KMS-11 (cell line): ENCODE results near the gene NOXA1.

Experiments
- H2AFZ ChIP-seq: fragments of 200-600 bp; sonication (generic); 2 replicates; pipeline ENCODE4 v1.6.1; 2016; ENCODE audit warnings: antibody characterized with exemption, mixed run types, low read depth
- H3K27ac ChIP-seq: fragments of 200-600 bp; sonication (generic); 2 replicates; pipeline ENCODE4 v1.6.1; 2016; ENCODE audit warnings: mild to moderate bottlenecking, mixed run types
- H3K27me3 ChIP-seq: fragments of 200-600 bp; sonication (generic); 2 replicates; pipeline ENCODE4 v1.6.1; 2017; ENCODE audit warnings: mild to moderate bottlenecking, low read depth, mixed run types, moderate library complexity; ENCODE audit not compliant: insufficient read depth
- H3K36me3 ChIP-seq: fragments of 200-600 bp; sonication (generic); 2 replicates; pipeline ENCODE4 v1.6.1; 2017; ENCODE audit warnings: mild to moderate bottlenecking, mixed run types; ENCODE audit not compliant: insufficient read depth
- H3K4me1 ChIP-seq: fragments of 200-600 bp; sonication (generic); 2 replicates; pipeline ENCODE4 v1.6.1; 2016; ENCODE audit warnings: mild to moderate bottlenecking, low read depth, mixed run types; ENCODE audit not compliant: poor library complexity, severe bottlenecking
- H3K4me2 ChIP-seq: fragments of 200-600 bp; sonication (generic); 2 replicates; pipeline ENCODE4 v1.7.0; 2016; ENCODE audit warnings: mild to moderate bottlenecking, mixed run types
- H3K4me3 ChIP-seq: fragments of 200-600 bp; sonication (generic); IDR thresholded peaks from 2 replicates; pipeline ENCODE4 v1.6.1; 2017; ENCODE audit warnings: low read depth, low read length, mixed read lengths; ENCODE audit not compliant: insufficient read depth
- H3K79me2 ChIP-seq: fragments of 200-600 bp; sonication (generic); 2 replicates; pipeline ENCODE4 v1.6.1; 2016; ENCODE audit warnings: low read depth, mixed run types; ENCODE audit not compliant: insufficient read depth
- H3K9ac ChIP-seq: fragments of 200-600 bp; sonication (generic); 2 replicates; pipeline ENCODE4 v1.6.1; 2016; ENCODE audit warnings: mild to moderate bottlenecking, mixed run types
- H4K20me1 ChIP-seq: fragments of 200-600 bp; sonication (generic); 2 replicates; pipeline ENCODE4 v1.6.1; 2016; ENCODE audit warnings: mild to moderate bottlenecking, mixed run types; ENCODE audit not compliant: insufficient read depth
- TF ChIP-seq, protein P1 (sequence below): fragments of 200-600 bp; sonication (generic); conservative IDR thresholded peaks from 2 replicates; pipeline ENCODE4 v1.6.1; 2017; ENCODE audit warnings: low read depth, mild to moderate bottlenecking, antibody characterized with exemption, low read length, moderate library complexity, mixed read lengths

The NOXA1 gene

DNA sequence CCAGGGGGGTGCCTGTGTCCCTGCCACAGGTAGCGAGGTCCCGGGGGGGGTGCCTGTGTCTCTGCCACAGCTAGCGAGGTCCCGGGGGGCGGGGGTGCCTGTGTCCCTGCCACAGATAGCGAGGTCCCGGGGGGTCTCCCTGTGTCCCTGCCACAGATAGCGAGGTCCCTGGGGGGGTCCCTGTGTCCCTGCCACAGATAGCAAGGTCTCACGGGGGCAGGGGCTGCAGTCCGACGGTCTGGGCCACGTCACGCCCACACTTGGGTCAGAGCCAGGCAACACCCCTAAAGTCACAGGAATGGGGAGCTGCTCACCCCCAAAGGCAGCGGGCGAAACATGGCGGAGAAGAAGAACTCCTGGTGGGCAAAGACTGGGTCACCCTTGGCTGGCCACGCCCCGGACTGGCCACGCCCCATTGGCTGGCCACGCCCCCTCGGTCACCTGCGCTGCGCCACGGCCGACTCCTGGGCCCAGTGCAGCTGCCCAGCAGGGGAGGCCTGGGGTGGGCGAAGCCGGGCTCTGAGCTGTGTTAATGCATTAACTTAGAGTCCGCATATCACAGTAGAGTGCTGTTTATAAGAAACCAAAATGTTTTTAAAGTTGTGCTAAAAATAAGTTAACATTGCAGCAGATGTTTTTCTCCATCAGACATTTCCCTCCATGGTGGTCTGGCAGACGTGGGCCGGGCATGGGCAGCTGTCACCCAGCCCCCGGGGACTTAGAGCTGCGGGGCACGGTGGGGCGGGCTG is 7.0 kb downstream of the NOXA1 start:
- H3K27me3 ChIP-seq, result peaks cover 49% of the 10 kb centered on the region
- TF ChIP-seq, protein P1, sequence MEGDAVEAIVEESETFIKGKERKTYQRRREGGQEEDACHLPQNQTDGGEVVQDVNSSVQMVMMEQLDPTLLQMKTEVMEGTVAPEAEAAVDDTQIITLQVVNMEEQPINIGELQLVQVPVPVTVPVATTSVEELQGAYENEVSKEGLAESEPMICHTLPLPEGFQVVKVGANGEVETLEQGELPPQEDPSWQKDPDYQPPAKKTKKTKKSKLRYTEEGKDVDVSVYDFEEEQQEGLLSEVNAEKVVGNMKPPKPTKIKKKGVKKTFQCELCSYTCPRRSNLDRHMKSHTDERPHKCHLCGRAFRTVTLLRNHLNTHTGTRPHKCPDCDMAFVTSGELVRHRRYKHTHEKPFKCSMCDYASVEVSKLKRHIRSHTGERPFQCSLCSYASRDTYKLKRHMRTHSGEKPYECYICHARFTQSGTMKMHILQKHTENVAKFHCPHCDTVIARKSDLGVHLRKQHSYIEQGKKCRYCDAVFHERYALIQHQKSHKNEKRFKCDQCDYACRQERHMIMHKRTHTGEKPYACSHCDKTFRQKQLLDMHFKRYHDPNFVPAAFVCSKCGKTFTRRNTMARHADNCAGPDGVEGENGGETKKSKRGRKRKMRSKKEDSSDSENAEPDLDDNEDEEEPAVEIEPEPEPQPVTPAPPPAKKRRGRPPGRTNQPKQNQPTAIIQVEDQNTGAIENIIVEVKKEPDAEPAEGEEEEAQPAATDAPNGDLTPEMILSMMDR, result no peak
- H3K4me1 ChIP-seq, result peaks cover 10% of the 10 kb centered on the region
- no peak overlapping the region for H3K9ac ChIP-seq
- no peak overlapping the region for H3K4me3 ChIP-seq
- H2AFZ ChIP-seq, result no peak overlapping the region
- H3K36me3 ChIP-seq, result no peaks in the 10 kb centered on the region
- no peaks in the 10 kb centered on the region for H3K79me2 ChIP-seq
- no peaks in the 10 kb centered on the region for H4K20me1 ChIP-seq
- no peak overlapping the region; the same call in 1 of the 2 replicates for H3K4me2 ChIP-seq
- no peak overlapping the region for H3K27ac ChIP-seq

DNA sequence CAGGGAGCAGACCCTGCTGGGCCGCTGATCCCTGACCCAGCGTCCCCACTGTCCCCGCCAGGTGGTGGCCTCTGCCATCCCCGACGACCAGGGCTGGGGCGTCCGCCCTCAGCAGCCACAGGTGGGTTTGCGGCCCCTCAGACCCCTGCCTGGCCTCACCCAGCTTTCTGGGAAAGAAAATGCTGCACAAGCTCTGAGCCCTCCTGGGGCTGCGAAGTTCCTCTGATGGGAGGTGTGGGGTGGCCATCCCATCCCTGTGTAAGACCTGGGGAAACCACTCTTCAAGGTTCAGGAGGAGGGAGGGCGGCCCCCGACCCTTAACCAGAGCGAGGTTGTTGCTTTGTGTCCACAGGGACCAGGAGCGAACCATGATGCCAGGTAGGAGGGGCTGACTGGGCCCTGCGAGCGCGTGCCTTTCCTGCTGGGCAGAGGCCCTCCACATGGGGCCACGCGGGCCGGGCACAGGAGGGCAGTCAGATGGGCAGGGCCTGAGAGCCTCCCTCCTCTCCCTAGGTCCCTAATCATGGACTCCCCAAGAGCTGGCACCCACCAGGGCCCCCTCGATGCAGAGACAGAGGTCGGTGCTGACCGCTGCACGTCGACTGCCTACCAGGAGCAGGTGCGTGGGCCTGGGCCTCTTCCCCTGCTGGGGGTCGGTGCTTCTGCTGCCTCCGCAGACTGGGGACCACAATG is 7.7 kb downstream of the NOXA1 start:
- Histone ChIP-seq H2AFZ (no peak overlapping the region), H4K20me1 (no peaks in the 10 kb centered on the region), H3K27me3 (peaks cover 53% of the 10 kb centered on the region), H3K36me3 (no peaks in the 10 kb centered on the region), H3K27ac (no peak overlapping the region), H3K9ac (no peak overlapping the region), H3K79me2 (no peaks in the 10 kb centered on the region), H3K4me1 (peaks cover 6% of the 10 kb centered on the region), H3K4me3 (no peak overlapping the region), H3K4me2 (no peak overlapping the region; the same call in 1 of the 2 replicates)
- TF ChIP-seq, protein P1, result no peak

- no peak overlapping the region for H3K4me3 ChIP-seq
- no peak overlapping the region for H2AFZ ChIP-seq
- no peak overlapping the region for H3K4me2 ChIP-seq
- no peaks in the 10 kb centered on the region for H3K79me2 ChIP-seq
- no peaks in the 10 kb centered on the region for H4K20me1 ChIP-seq
- H3K36me3 ChIP-seq, result no peaks in the 10 kb centered on the region
- H3K9ac ChIP-seq, result no peak overlapping the region
- H3K27ac ChIP-seq, result no peak overlapping the region
- TF ChIP-seq, protein P1, result no peak
- H3K4me1 ChIP-seq, result peaks cover 6% of the 10 kb centered on the region
- peaks cover 58% of the 10 kb centered on the region for H3K27me3 ChIP-seq
Observed at GRCh38 chr9:137431416-137431931, 8.3 kb downstream of the NOXA1 start.

DNA sequence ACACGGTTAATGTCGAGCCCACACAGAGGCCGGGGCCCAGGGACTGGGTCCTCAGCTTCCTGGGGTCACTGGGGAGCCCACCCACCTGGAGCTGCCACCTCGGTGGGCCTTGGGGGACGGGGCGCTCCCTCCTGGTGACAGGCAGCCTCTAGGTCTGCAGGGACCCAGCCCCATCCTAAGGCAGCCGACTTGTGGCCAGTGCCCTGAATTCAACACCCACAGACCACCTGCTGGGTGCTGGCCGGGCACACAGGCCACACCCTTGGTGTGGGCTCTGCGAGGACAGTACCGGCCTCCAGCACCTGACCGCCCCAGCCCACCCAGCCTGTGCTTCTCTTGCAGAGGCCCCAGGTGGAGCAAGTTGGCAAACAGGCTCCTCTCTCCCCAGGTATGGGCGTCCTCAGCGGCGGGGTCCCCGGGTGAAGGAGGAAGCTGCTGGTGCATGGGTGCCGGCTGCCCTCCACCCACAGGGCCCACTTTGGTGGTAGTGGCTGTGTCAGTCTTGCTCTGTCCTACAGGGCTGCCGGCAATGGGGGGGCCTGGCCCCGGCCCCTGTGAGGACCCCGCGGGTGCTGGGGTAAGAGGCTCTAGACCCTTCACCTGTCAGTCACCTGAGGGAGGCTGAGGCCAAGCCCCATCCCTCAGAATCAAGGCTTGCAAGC is 9.6 kb downstream of the NOXA1 start:
- Histone ChIP-seq H4K20me1 (no peaks in the 10 kb centered on the region), H2AFZ (no peak overlapping the region), H3K4me1 (peaks cover 6% of the 10 kb centered on the region), H3K4me2 (no peak overlapping the region), H3K27me3 (peaks cover 67% of the 10 kb centered on the region), H3K27ac (no peak overlapping the region), H3K79me2 (no peaks in the 10 kb centered on the region), H3K4me3 (no peak overlapping the region), H3K36me3 (no peaks in the 10 kb centered on the region), H3K9ac (no peak overlapping the region)
- TF ChIP-seq, protein P1, result no peak
